Keratinocyte (primary cell): ENCODE data around the gene MAN1C1.

ENCODE experiments used
- EZH2 ChIP-seq: IDR thresholded peaks from one replicate; pipeline ENCODE4 v1.6.1; 2012; ENCODE audit warnings: inconsistent platforms, mild to moderate bottlenecking, low read length, moderate library complexity
- TF ChIP-seq, protein P1 (sequence below), 3 experiments: IDR thresholded peaks in 1 of 3; conservative IDR thresholded peaks in 1 of 3; optimal IDR thresholded peaks in 1 of 3; 2 replicates in 2 of 3; 3 replicates in 1 of 3; pipeline versions ENCODE3 to v1.5.1; 2011; ENCODE audit warnings: low read length in 3 of 3, mild to moderate bottlenecking in 3 of 3, moderate library complexity in 2 of 3, control low read depth in 1 of 3, inconsistent platforms in 1 of 3; ENCODE audit not compliant: insufficient read depth in 2 of 3; ENCODE audit errors: extremely low read depth in 1 of 3

- TF ChIP-seq EZH2, result no peak
- TF ChIP-seq, protein P1, sequence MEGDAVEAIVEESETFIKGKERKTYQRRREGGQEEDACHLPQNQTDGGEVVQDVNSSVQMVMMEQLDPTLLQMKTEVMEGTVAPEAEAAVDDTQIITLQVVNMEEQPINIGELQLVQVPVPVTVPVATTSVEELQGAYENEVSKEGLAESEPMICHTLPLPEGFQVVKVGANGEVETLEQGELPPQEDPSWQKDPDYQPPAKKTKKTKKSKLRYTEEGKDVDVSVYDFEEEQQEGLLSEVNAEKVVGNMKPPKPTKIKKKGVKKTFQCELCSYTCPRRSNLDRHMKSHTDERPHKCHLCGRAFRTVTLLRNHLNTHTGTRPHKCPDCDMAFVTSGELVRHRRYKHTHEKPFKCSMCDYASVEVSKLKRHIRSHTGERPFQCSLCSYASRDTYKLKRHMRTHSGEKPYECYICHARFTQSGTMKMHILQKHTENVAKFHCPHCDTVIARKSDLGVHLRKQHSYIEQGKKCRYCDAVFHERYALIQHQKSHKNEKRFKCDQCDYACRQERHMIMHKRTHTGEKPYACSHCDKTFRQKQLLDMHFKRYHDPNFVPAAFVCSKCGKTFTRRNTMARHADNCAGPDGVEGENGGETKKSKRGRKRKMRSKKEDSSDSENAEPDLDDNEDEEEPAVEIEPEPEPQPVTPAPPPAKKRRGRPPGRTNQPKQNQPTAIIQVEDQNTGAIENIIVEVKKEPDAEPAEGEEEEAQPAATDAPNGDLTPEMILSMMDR (optimal IDR thresholded peaks at IDR 0.05 in 1 of 3, IDR thresholded peaks at IDR 0.05 in 1 of 3, conservative IDR thresholded peaks at IDR 0.05 in 1 of 3; ENCODE audit: extremely low read depth in 1 of 3, insufficient read depth in 2 of 3, low read length in 3 of 3), result no peak
These were observed 144.3 kb downstream of the MAN1C1 start for GRCh38 chr1:25760871-25761270.
